SK-N-SH treated with all-trans-retinoic acid at 6 μM for 48 hours (cell line): ENCODE measurements around the gene USP36.

ENCODE experiments used
- ATAC-seq: fragments of 200-7000 bp; cut with Tn5 transposase; 3 replicates; pipeline ENCODE4 v1.9.1; 2020; ENCODE audit warnings: mild to moderate bottlenecking, moderate library complexity
- ARNTL ChIP-seq: fragments of 450-650 bp; formaldehyde crosslinking; IDR thresholded peaks from 2 replicates; pipeline ENCODE4 v1.5.0; 2020; ENCODE audit warnings: low read depth, mild to moderate bottlenecking, moderate library complexity, borderline replicate concordance
- CREB5 ChIP-seq: fragments of 250-450 bp; sonication (Bioruptor Pico); IDR thresholded peaks from 2 replicates; pipeline ENCODE4 v1.5.1; 2020; ENCODE audit warnings: low read depth, mild to moderate bottlenecking, moderate library complexity
- CSDC2 ChIP-seq: fragments of 250-450 bp; sonication (Bioruptor Pico); IDR thresholded peaks from 2 replicates; pipeline ENCODE4 v1.5.0; 2020; ENCODE audit warnings: mild to moderate bottlenecking, moderate library complexity
- CSRNP3 ChIP-seq: fragments of 250-450 bp; sonication (Bioruptor Pico); IDR thresholded peaks from 2 replicates; pipeline ENCODE4 v1.5.1; 2021; ENCODE audit warnings: mild to moderate bottlenecking, moderate library complexity
- ESRRG ChIP-seq: fragments of 250-450 bp; sonication (Bioruptor Pico); IDR thresholded peaks from 2 replicates; pipeline ENCODE4 v1.6.1; 2021; ENCODE audit warnings: mild to moderate bottlenecking
- ISL1 ChIP-seq: fragments of 250-450 bp; sonication (Bioruptor Pico); IDR thresholded peaks from 2 replicates; pipeline ENCODE4 v2.1.2; 2022; ENCODE audit warnings: mild to moderate bottlenecking, moderate library complexity
- OSR1 ChIP-seq: fragments of 250-450 bp; sonication (Bioruptor Pico); IDR thresholded peaks from 2 replicates; pipeline ENCODE4 v1.8.0; 2022; ENCODE audit warnings: moderate library complexity, mild to moderate bottlenecking, inconsistent platforms
- PATZ1 ChIP-seq: fragments of 250-450 bp; sonication (Bioruptor Pico); IDR thresholded peaks from 2 replicates; pipeline ENCODE4 v1.8.0; 2020; ENCODE audit warnings: mild to moderate bottlenecking, moderate library complexity, borderline replicate concordance
- POU6F1 ChIP-seq: fragments of 250-450 bp; sonication (Bioruptor Pico); IDR thresholded peaks from 2 replicates; pipeline ENCODE4 v1.8.0; 2021; ENCODE audit warnings: low read depth, mild to moderate bottlenecking, moderate library complexity, borderline replicate concordance
- RARB ChIP-seq: fragments of 250-450 bp; sonication (Bioruptor Pico); IDR thresholded peaks from 2 replicates; pipeline ENCODE4 v1.8.0; 2021; ENCODE audit warnings: mild to moderate bottlenecking, moderate library complexity
- SNAI2 ChIP-seq: fragments of 250-450 bp; sonication (Bioruptor Pico); IDR thresholded peaks from 2 replicates; pipeline ENCODE4 v1.5.0; 2020; ENCODE audit warnings: mild to moderate bottlenecking, moderate library complexity
- TCF4 ChIP-seq: fragments of 250-450 bp; sonication (Bioruptor Pico); IDR thresholded peaks from 2 replicates; pipeline ENCODE4 v1.8.0; 2021; ENCODE audit warnings: mild to moderate bottlenecking, moderate library complexity, borderline replicate concordance
- TSHZ2 ChIP-seq: fragments of 250-450 bp; sonication (Bioruptor Pico); IDR thresholded peaks from 2 replicates; pipeline ENCODE4 v1.5.0; 2020; ENCODE audit warnings: mild to moderate bottlenecking, moderate library complexity
- ZC3H10 ChIP-seq: fragments of 250-450 bp; sonication (Bioruptor Pico); IDR thresholded peaks from 2 replicates; pipeline ENCODE4 v1.5.1; 2021; ENCODE audit warnings: mild to moderate bottlenecking, moderate library complexity
- ZFP30 ChIP-seq: fragments of 450-650 bp; formaldehyde crosslinking; IDR thresholded peaks from 2 replicates; pipeline ENCODE4 v1.5.0; 2022; ENCODE audit warnings: mild to moderate bottlenecking, moderate library complexity
- ZNF70 ChIP-seq: fragments of 450-650 bp; formaldehyde crosslinking; IDR thresholded peaks from 2 replicates; pipeline ENCODE4 v1.5.0; 2020; ENCODE audit warnings: mild to moderate bottlenecking, moderate library complexity

Gene USP36

GRCh38 chr17:78788451-78788850, 52.2 kb downstream of the USP36 start (continued):
- TF ChIP-seq PATZ1 (CRISPR knock-in tag) (no peak), TSHZ2 (no peak)

GRCh38 chr17:78787444-78787843, 53.2 kb downstream of the USP36 start:
- ATAC-seq: no peak
- TF ChIP-seq OSR1 (CRISPR knock-in tag) (no peak), POU6F1 (CRISPR knock-in tag) (no peak), TCF4 (CRISPR knock-in tag) (no peak), RARB (CRISPR knock-in tag) (no peak), CSDC2 (CRISPR knock-in tag) (no peak), CREB5 (CRISPR knock-in tag) (no peak), ZFP30 (no peak), CSRNP3 (no peak), ESRRG (CRISPR knock-in tag) (no peak), ISL1 (CRISPR knock-in tag) (no peak), ARNTL (CRISPR knock-in tag) (no peak)

GRCh38 chr17:78785663-78786057, 55.0 kb downstream of the USP36 start:
- ATAC-seq: no peak
- TF ChIP-seq ISL1 (CRISPR knock-in tag): no peak
- no peak for TF ChIP-seq CSDC2 (CRISPR knock-in tag)
- TF ChIP-seq ZC3H10 (CRISPR knock-in tag): no peak
- TF ChIP-seq, all 23 proteins: peak for 0

GRCh38 chr17:78785011-78785662, 55.5 kb downstream of the USP36 start:
- ATAC-seq: no peak
- TF ChIP-seq ZNF70 (CRISPR knock-in tag) (no peak), SNAI2 (CRISPR knock-in tag) (no peak), POU6F1 (CRISPR knock-in tag) (no peak), RARB (CRISPR knock-in tag) (no peak)
